HG03469 (cell line): ENCODE results near the gene PCLO.
"Not testable (repeated sequence)": the region's sequence is repeated elsewhere in the genome, so short reads cannot be mapped to it uniquely, and the experiment has no call there.

ENCODE experiments used
- ATAC-seq: cut with Tn5 transposase; IDR thresholded peaks from one replicate; pipeline ENCODE4 v1.9.1; 2021; ENCODE audit warnings: mild to moderate bottlenecking, moderate library complexity, moderate number of reproducible peaks; ENCODE audit not compliant: unreplicated experiment

Gene PCLO

DNA sequence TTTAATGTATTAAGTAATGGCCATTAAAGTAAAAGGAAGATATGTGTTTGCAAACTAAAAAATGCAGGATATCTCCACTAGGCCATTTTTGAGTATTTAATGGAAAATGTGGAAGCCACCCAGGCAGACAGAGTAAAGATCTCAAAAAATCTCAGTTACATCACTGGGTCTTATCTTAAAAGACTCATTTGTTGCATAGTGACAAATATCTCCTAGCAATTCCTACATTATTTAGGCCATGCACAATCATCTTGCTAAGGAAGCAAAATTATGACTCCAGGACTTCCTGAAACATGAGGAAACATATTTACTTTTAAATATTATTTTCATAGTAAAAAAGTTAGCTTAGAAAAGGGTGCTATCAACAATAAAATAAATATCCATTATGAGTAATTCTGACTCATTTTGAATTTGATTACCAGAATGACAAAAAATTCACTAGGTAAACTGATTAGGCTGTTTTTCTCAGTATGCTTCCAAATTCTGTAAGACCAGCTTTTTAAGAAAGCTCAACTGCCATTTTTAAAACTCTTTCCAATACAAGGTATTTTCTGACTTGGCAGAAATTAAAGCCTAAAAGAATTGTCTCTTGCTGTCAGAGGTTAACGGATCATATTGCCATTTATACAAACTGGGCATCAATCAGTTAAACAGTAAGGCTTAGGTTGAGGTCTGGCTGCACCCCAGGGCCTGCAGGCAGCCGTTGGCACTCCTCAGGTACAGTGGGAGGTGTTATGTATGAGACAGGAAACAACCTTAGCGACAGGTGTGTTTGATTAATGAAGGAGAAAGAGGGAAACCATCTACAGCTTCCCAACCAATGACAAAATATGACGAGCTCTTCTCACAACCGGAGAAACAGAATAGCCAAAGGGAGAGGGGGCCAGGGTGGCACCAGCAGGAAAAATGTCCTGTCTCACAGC lies 31.8 kb downstream of the PCLO start:
- no peak for ATAC-seq

DNA sequence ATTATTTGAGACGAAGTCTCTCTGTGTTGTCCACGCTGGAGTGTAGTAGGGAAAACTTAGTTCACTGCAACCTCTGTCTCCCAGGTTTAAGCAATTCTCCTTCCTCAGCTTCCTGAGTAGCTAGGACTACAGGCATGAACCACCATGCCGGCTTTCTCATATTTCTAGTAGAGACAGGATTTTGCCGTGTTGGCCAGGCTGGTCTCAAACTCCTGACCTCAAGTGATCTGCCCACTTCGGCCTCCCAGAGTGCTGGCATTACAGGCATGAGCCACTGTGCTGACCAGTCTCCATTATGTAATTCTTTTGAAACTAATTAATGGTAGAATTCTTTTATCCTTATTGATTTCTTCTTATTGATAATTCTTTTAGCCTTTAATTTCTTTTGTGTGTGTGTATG lies 32.5 kb downstream of the PCLO start:
- no peak for ATAC-seq

DNA sequence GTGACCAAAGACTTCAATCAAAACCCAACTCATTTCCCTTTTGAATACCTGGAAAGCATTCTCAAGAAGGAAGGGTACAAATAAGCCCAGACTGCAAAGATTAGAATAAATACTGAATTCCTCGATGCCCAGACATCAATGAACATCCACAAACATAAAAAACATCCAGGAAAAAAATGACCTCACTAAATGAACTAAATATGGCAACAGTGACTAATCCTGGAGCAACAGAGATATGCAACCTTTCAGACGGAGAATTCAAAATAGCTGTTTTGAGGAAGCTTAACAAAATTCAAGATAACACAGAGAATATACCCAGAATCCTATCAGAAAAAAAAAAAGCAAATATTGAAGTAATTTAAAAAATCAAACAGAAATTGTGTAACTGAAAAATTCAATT lies 43.2 kb downstream of the PCLO start:
- no peak for ATAC-seq

DNA sequence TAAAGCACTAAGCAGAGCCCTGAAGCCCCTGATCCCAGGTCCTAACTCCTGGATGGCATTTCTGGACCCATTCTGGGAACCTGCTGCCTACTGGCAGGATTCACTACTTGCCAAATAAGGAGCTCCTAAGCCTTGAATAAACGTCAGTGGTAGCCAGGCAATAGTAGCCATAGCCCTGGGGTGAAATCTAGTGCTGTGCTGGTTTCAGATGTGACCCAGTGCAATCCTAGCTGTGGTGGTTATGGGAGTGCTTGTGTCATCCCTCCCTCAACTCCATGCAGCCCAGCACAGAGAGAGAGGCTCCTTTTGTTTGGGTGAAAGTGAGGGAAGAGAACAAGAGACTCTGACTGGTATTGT lies 43.7 kb downstream of the PCLO start:
- ATAC-seq = no peak

DNA sequence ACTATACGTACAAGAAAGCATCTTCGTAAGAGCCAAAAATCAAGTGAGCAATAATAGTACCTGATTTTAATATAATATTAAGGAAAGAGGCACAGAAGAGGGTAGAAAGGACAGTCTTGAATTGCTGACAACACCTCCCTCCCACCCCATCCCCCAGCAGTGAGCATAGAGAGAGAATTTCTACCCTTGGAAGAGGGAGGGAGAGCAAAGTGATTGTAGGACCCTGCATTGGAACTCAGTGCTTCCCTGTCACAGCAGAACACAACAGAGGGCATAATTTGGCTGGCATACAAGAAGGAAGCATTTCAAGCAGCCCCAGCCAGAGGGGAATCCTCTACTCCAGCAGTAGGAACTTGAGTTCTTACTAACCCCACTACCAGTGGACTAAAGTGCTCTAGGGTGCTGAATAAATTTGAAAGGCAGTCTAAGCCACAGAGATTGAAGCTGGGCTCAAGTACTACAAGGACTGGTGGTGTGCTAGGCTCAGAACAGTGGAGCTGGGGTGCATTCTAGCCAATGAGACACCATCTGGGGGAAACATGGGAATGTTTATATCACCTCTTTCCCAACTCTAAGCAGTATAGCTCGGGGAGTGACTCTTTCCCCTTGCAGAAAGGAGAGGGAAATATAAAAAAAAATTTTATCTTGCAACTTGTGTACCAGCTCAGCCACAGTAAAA lies 44.2 kb downstream of the PCLO start:
- ATAC-seq = no peak

DNA sequence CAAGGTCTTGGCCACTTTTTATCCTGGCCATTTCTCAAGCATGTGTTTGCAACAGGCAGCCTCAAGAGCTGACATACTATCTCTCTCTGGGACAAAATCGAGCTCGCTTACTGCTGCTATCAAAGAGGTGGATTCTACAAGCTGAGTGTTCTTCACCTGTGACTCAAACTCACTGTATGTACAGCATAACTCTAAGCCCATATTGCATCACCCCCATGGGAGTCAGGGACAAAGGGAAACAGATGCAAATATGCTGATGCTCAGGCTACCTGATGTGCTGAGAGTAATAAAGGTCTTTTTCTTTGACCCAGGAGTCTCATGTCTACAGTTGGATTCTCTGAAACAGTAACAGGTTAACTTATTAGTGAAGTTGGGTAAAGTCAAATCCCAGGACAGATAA lies 45.2 kb downstream of the PCLO start:
- no peak for ATAC-seq

DNA sequence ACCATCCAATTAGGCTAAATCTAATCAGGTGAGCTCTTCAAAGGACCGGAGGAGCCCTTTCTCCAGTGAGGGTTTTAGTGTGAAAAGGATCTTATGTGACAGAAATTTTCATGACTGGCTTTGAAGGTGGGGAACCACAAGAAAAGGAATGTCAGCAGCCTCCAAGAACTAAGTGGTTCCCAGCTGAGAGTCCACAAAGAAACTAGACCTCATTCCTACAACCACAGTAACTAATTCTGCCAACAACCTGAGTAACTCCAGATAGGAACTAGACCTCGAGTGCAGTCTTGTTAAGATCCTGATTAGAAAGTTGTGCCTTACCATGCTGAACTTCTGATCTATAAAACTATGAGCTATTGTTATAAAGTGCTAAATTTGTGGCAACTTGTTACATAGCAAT lies 51.3 kb downstream of the PCLO start:
- ATAC-seq = no peak

DNA sequence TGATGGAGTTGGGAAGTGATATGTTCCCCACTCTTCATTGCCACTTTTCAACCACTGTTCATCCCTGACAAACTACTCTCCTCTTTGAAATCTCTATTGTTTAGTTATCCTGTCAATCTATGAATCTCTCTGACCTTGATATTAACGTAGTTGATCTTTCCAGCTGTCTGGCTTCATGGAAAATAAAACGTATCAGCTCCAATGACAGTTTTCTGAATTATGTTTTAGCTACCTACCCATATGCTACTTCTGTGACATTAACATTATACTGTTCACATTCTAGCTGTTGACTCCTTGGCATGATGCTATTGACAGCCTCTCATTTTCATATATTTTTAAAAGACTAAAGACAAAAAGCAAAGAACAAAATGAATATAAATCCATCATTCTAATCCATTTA lies 53.3 kb downstream of the PCLO start:
- ATAC-seq = no peak

DNA sequence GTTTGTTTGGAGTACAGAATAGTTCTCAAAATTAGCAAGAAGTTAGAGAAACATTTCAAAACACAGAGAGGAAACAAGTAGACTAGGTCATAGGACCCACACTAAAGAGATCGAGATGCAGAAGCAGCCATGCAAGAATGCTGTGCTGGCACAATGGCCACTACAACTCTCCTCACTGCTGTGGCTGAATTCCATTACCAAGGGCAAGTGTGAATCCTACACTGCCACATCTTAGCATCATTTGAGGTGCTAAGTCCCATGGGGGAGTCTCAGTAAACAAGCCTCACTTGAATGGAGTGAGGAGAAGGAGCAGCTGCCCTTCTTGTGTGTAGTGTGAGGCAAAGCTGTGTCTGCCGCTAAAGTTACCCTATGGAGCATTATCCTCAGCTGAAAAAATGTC lies 56.7 kb downstream of the PCLO start:
- ATAC-seq = no peak

DNA sequence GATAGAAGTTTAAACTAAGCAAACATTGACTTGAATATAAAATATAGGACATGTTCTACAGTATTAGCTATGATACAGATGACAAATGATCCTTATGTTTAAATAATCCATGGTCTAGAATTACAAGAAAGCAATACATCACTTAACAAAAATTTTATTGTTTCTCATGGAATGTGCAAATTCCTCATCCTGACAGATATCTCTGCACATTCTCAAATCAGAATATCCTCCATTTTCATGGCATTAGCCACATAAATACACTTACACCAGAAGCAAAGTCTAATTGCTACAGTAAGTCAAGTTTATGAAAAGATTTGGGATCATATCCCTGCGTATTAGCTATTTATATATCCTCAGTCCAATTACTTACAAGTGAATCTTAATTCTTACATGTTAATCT lies 57.6 kb downstream of the PCLO start:
- ATAC-seq = no peak

DNA sequence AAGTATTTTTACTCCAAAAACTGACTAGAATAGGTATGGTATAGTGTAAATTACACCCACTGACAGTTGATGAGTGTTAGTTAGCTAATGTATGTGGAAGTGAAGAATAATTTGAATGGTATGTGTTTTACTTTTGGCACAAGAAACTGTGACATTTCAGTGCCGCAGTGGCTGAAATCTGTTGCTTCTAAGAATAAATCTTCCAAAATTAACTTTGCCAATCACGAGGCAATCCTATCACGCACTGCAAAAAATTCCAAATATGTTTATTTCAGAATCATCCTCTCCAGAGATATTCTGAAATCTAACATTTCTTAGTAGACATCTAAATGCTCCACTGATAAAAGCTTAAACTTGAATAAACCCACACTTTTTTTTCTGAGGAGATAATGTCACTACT lies 61.2 kb downstream of the PCLO start:
- ATAC-seq = no peak

DNA sequence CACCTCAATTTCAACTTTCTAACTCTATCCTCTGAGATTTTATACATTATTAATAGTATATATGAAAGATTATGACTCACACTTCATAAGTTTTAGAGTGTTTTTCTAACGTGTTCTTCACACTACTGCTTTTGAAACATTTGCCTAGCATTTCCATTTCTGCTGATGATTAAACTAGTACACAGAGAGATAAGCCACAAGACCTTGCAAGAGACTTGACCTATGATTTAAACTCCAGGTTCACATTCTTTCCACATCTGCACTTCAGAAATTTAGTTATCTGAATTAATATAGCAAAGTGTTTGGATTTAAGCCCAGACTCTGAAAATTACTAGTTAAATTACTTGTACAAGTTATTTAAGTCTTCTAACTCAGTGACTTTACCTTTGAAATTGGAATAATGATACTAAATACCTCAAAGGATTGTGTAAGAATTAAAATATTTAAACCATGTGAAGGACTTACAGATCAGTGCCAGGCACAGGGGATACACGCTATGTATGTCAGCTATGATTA lies 66.6 kb downstream of the PCLO start:
- ATAC-seq = no peak

DNA sequence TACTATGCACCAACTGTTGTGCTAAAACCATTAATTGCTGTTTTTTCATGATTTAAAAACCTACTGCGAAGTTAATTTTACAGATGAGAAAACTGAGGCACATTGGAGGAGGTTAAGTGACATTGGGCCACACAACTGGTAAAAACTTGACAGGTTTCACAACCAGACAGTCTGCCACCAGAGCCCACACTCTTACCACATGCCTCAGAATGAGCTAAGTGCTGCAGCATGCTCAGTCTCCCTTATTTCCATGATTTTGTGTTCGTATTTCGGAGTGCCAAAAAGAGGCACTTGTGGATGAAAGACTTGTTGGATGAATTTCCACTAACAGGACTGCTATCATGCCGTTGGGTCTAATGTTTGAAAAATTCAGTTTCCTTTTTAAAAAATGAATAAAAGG lies 77.4 kb downstream of the PCLO start:
- no peak for ATAC-seq

DNA sequence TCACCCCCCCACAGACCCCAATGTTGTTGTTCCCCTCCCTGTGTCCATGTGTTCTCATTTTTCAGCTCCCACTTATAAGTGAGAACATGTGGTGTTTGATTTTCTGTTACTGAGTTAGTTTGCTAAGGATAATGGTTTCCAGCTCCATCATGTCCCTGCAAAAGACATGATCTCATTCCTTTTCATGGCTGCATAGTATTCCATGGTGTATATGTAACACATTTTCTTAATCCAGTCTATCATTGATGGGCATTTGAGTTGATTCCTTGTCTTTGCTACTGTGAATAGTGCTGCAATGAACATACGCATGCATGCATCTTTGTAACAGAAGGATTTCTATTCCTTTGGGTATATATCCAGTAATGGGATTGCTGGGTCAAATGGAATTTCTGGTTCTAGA lies 82.8 kb downstream of the PCLO start:
- ATAC-seq = not testable (repeated sequence)

DNA sequence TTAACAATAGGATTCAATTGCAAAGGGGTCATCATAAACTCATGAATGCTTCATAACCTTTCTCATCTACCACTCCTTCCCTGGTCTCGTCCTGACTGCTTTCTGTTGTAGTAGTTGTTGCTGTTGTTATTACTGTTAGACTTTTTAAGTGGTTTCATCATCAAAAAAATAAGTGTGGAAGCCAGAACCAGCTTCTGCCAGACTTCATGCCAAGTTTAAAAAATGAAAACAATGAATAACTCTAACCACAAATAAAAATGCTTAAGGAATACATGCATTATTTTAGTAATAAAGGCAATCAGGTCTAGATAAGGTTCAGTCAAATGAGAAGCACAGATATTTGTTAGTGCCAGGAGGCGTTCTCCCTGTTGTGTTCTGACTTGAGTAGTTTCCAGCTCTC lies 85.4 kb downstream of the PCLO start:
- no peak for ATAC-seq

DNA sequence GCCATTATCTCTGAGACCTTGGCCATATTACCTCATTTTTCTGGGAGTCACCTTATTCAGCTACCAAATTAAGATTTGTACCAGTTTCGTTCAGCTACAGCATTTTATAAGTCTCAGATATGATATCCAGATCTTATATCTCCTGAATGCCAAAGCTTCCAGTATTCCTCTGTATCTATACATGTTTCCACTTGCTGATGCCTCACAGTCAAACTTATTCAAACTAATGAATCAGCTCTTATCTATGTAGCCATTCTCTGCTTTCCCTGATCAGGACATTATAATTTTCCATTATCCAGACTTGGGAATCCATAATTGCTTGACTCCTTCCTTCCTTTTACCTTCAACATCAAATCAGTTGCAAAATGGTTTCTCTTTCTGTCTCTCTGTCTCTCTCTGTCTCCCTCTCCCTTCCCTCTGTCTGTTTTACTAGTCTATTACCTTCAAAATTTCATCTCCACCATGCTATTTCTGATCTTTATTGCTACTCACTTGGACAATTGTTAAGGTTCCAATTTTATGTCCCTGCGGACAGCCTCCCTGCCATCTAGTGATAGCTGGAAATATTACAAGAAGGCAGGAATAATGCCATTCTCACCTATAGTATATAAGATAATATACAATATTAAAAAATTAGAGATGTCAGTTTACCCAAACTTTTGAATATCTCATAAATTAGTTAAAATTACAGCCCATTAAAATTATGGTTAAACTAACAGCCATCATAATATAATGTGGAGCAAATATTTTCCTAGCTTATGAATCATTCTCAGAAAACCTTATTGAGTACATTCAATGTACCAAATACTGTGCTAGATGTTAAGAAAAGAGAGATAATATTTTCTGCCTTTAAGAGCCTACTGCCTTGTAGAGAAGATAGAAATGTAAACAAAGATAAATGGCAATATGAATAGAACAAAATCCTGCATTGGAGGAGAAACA lies 89.8 kb downstream of the PCLO start:
- no peak for ATAC-seq

DNA sequence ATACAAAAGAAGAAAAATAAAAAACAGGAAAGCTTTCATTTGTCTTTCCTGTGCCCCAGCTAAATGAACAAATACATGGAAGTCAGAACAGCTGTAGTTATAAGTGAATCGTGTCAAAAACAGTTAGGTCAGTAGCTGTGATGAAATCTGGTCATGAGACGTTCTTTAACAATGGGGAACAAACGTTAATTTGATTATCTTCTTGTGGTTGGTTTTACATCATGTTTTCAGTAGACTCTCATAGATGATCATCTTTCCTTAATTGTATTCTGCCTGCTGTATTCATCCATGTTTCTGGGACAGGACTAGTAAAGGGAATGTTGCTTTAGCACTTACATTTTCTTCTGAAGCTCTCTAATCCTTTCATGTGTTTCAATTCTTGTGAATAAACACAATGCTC lies 97.0 kb downstream of the PCLO start:
- no peak for ATAC-seq

DNA sequence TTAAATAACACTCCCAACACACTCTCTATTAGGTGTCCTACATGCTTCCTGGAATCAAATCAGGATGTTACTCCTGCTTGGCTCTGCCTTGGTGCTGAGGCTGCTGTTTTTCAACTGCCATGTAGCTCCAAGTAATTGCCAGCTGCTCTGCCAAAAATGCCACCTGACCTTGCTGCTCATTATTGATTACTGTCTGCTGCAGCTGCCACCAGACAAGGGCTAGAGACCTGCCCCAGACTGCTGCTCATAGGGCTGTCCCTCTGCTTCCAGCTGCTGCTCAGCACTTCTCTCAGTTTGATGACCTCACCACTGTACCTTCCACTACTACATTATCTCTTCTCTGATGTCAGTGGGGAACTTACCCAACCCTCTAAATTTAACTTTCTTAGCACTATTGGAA lies 102.5 kb downstream of the PCLO start:
- ATAC-seq = no peak

DNA sequence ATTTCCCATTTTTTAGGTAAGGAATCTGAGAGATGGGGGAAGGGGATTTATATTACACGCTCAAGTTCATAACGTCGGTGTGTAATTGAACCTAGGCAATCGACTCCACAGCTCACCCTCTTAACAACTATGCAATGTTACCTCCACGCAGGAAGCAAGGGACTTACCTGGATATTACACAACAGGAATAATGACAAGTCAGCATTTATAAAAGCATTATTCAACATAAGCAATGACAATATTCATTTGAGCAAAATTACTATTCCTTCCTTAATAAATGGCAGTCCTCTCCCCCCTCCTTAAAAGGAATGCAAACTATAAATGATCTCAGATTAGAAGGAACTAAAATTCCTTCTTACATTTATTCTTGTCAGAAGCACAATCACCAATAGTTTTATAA lies 104.0 kb downstream of the PCLO start:
- no peak for ATAC-seq

DNA sequence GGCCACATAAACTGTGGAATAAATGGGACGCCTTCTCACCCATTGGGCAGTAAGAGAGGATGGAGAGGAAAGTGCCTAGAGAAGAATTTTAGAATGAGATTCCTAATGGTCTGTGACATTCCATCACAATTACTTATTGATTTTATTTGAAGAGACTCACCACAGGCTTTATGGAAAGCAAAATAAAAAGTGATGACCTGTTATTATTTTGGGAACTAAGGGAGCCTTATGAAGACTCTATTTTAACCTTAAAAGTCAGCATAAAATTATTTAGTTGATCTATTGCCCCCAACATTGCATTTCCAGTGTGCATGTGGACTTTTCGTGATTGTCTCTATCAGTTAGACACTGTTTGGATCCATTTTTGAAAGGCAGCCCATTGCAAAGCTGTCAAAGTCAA lies 107.5 kb downstream of the PCLO start:
- no peak for ATAC-seq

DNA sequence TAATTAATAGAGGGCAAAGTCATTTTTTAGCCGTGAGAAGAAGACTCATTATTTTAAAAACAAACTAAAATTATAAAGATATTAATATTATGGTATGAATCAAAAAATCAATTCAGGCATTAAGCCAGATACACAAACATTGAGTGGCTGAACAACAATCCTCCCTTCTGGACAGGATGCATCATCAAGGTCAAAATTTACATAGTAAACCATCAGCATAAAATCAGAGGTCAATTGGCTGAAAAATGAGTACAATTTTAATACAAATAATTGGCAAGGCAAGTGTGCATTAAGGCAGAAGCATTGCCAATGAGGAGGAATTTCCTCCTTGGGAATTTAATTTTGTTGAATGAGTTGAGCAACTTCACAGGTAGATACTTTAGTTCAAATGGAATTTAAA lies 108.2 kb downstream of the PCLO start:
- ATAC-seq = no peak
